Measurements from ENCODE around the gene HINT2.

GRCh38 chr9:35814841-35815543, at the start of gene HINT2:
- TF ChIP-seq CTCF (IDR thresholded peaks at IDR 0.05), result peak in 1 of 3 experiments; percentile 16
- TF ChIP-seq POLR2A (IDR thresholded peaks at IDR 0.05; ENCODE audit: low read depth), result peak; percentile 86
